Endothelial cell of umbilical vein (primary cell): ENCODE results near the gene DGLUCY. TPM values are rescaled to one million over a fixed set of nuclear protein-coding genes. Genes with fewer than 3 reads are reported as not detected.

Source experiments
- BruUV-seq: library from RNA; stranded (reverse); fragments of 400-500 nt; replicated peaks from 2 replicates; lab custom pipeline; 2021; lab: Mats Ljungman, UMichigan
- CTCF ChIA-PET: fragments of 300-600, 350-600 bp; sonication (Branson Sonifier 250); formaldehyde crosslinking; loops from one replicate; lab custom pipeline; 2021; ENCODE audit warnings: antibody characterized with exemption, inconsistent platforms; lab: Charles Lee
- POLR2A ChIA-PET: fragments of 300-600, 350-600 bp; sonication (Branson Sonifier 250); formaldehyde crosslinking; loops from one replicate; lab custom pipeline; 2021; ENCODE audit warnings: antibody characterized with exemption, inconsistent platforms; lab: Charles Lee
- DNase-seq: peaks from one replicate; pipeline ENCODE4 v3.0.0-alpha.2; 2011; ENCODE audit warnings: low read depth, low spot score
- FAIRE-seq: peaks from 2 replicates; lab custom pipeline; 2011; peaks lifted over from hg19 to GRCh38; lab: Jason Lieb, UNC
- H2AFZ ChIP-seq: 2 replicates; pipeline ENCODE4 v1.6.0; 2012; ENCODE audit warnings: low read depth, low read length, control low read depth, inconsistent platforms
- H3K27ac ChIP-seq: 2 replicates; pipeline ENCODE4 v1.5.1; 2011; ENCODE audit warnings: low read depth, mild to moderate bottlenecking, control low read depth, low read length, moderate library complexity; ENCODE audit not compliant: insufficient read depth
- H3K27me3 ChIP-seq, 2 experiments: 2 replicates each; pipeline versions ENCODE4 v1.6.0 to v1.6.1; 2011; ENCODE audit warnings: low read length in 2 of 2, mixed read lengths in 1 of 2; ENCODE audit not compliant: control insufficient read depth in 2 of 2, insufficient read depth in 2 of 2
- H3K36me3 ChIP-seq, 2 experiments: 2 replicates in 1 of 2; 3 replicates in 1 of 2; pipeline ENCODE4 v1.5.1; 2011; ENCODE audit warnings: low read length in 2 of 2, mild to moderate bottlenecking in 1 of 2, moderate library complexity in 1 of 2; ENCODE audit not compliant: control insufficient read depth in 2 of 2, insufficient read depth in 2 of 2; ENCODE audit errors: extremely low read depth in 1 of 2
- H3K4me1 ChIP-seq: 3 replicates; pipeline ENCODE4 v1.5.1; 2011; ENCODE audit warnings: mild to moderate bottlenecking, low read length; ENCODE audit not compliant: control insufficient read depth, insufficient read depth; ENCODE audit errors: extremely low read depth
- H3K4me2 ChIP-seq: 2 replicates; pipeline ENCODE4 v1.6.1; 2011; ENCODE audit warnings: low read length, control low read depth, mixed read lengths; ENCODE audit not compliant: insufficient read depth
- H3K4me3 ChIP-seq, 3 experiments: fragments of 200-600 bp in 1 of 3; sonication (generic), shearing (Covaris generic) in 1 of 3; replicated peaks in 1 of 3; 2 replicates each; pipeline ENCODE4 v1.5.1; 2011 to 2016; ENCODE audit warnings: control low read depth in 3 of 3, low read length in 3 of 3, mild to moderate bottlenecking in 2 of 3, inconsistent platforms in 1 of 3, low read depth in 1 of 3, moderate library complexity in 1 of 3; ENCODE audit not compliant: insufficient read depth in 1 of 3
- H3K79me2 ChIP-seq: 2 replicates; pipeline ENCODE4 v1.6.0; 2012; ENCODE audit warnings: low read length, inconsistent platforms; ENCODE audit not compliant: control insufficient read depth, insufficient read depth
- H3K9ac ChIP-seq: replicated peaks from 2 replicates; pipeline ENCODE3; 2011; ENCODE audit warnings: low read length, control low read depth; ENCODE audit not compliant: insufficient read depth; ENCODE audit errors: extremely low read depth
- H3K9me1 ChIP-seq: replicated peaks from 3 replicates; pipeline ENCODE4 v1.6.0; 2011; ENCODE audit warnings: mild to moderate bottlenecking, low read length; ENCODE audit not compliant: control insufficient read depth, insufficient read depth; ENCODE audit errors: extremely low read depth
- H3K9me3 ChIP-seq: replicated peaks from 2 replicates; pipeline ENCODE4 v1.5.1; 2012; ENCODE audit warnings: low read length, inconsistent platforms; ENCODE audit not compliant: control insufficient read depth, insufficient read depth
- H4K20me1 ChIP-seq: replicated peaks from 2 replicates; pipeline ENCODE3; 2011; ENCODE audit warnings: mild to moderate bottlenecking, low read length; ENCODE audit not compliant: control insufficient read depth, insufficient read depth; ENCODE audit errors: extremely low read depth
- CTCF ChIP-seq, 2 donors: IDR thresholded peaks; 1 replicate in 1 of 2; 2 replicates in 1 of 2; pipeline ENCODE4 v1.5.1; 2011; ENCODE audit warnings: low read length in 2 of 2, mild to moderate bottlenecking in 2 of 2, moderate library complexity in 2 of 2, control low read depth in 1 of 2, inconsistent platforms in 1 of 2, low read depth in 1 of 2; ENCODE audit not compliant: insufficient read depth in 1 of 2; ENCODE audit errors: extremely low read depth in 1 of 2
- EZH2 ChIP-seq: IDR thresholded peaks from 2 replicates; pipeline ENCODE4 v1.6.1; 2012; ENCODE audit warnings: borderline replicate concordance, low read depth, mild to moderate bottlenecking, moderate library complexity, low read length, inconsistent platforms; ENCODE audit not compliant: severe bottlenecking
- FOS ChIP-seq: IDR thresholded peaks from 2 replicates; pipeline ENCODE4 v1.6.1; 2011; ENCODE audit warnings: mild to moderate bottlenecking, low read length, moderate library complexity, borderline replicate concordance; ENCODE audit not compliant: insufficient read depth
- GATA2 ChIP-seq: IDR thresholded peaks from 2 replicates; pipeline ENCODE4 v1.7.0; 2011; ENCODE audit warnings: low read depth, mild to moderate bottlenecking, moderate library complexity, mixed read lengths, low read length; ENCODE audit not compliant: insufficient read length, insufficient read depth
- JUN ChIP-seq: IDR thresholded peaks from 2 replicates; pipeline ENCODE4 v1.6.1; 2011; ENCODE audit warnings: borderline replicate concordance, low read depth; ENCODE audit not compliant: insufficient read length, insufficient read depth
- MAX ChIP-seq: IDR thresholded peaks from 2 replicates; pipeline ENCODE4 v1.6.1; 2011; ENCODE audit not compliant: insufficient read depth, insufficient read length
- MYC ChIP-seq: IDR thresholded peaks from one replicate; pipeline ENCODE4 v1.6.1; 2011; ENCODE audit warnings: mild to moderate bottlenecking, low read depth, low read length
- POLR2A ChIP-seq: IDR thresholded peaks from 2 replicates; pipeline ENCODE4 v1.6.1; 2012; ENCODE audit warnings: low read depth, mild to moderate bottlenecking, control low read depth, low read length
- POLR2AphosphoS5 ChIP-seq: IDR thresholded peaks from 2 replicates; pipeline ENCODE4 v1.6.1; 2012; ENCODE audit warnings: low read depth, mild to moderate bottlenecking, control low read depth, low read length, moderate library complexity; ENCODE audit not compliant: insufficient read depth
- dilution Hi-C: fragments of 300-500 bp; cut with MboI; formaldehyde crosslinking; loops from one replicate; pipeline ENCODE4 v1.15.0; 2019; ENCODE audit warnings: low sequenced_read_pairs; ENCODE audit not compliant: extremely low pct_ligation_motif_present
- intact Hi-C: fragments of 100-400 bp; cut with micrococcal nuclease; formaldehyde crosslinking; loops from one replicate; pipeline ENCODE4 v1.10.0; 2022
- polyA plus RNA-seq, 4 experiments: library from polyadenylated mRNA; depleted of rRNA in 3 of 4; stranded (reverse) in 3 of 4; unstranded in 1 of 4; fragments of >200 nt; gene quantifications; 2 replicates each; pipeline versions ENCODE4 v1.2.1 to v1.2.3, GENCODE V29; 2011 to 2012; ENCODE audit warnings: missing spikeins in 1 of 4
- total RNA-seq: library from RNA; stranded (reverse); gene quantifications from 2 replicates; pipeline ENCODE4 v1.2.3, GENCODE V29; 2021

Gene DGLUCY
- total and polyA plus RNA-seq, 2 donors (not counting 3 experiments of a cell fraction or from before 2014, with no cell fraction given) = 40.9 to 65.6 TPM

GRCh38 chr14:91169951-91170350 lies 56.1 kb downstream of the DGLUCY start:
- DNase-seq (no peak), FAIRE-seq (no peak)
- CTCF ChIA-PET = interaction anchor here (0.6 to 9.5 kb wide), 3 partner anchors 112 to 266 kb away, joined by 3 to 388 read pairs (median 3); no protein-coding TSS in a partner anchor
- Histone ChIP-seq H2AFZ (no peak overlapping the region), H3K27me3 (no peaks in the 10 kb centered on the region), H3K27ac (no peak overlapping the region), H3K9ac (no peak overlapping the region), H3K9me1 (no peaks in the 10 kb centered on the region), H3K79me2 (no peaks in the 10 kb centered on the region), H4K20me1 (no peaks in the 10 kb centered on the region), H3K36me3 (peaks cover 4 to 27% of the 10 kb centered on the region in 2 experiments), H3K4me1 (no peaks in the 10 kb centered on the region), H3K4me3 (no peak overlapping the region), H3K4me2 (no peak overlapping the region), H3K9me3 (no peaks in the 10 kb centered on the region)
- no peak for TF ChIP-seq MYC
- dilution Hi-C loops = loop anchor here (10.0 kb wide), 1 partner anchor 265 kb away; no protein-coding TSS in a partner anchor
- BruUV-seq = no TSS peak
- POLR2A ChIA-PET = no interaction called here
- intact Hi-C loops = no loop called here

GRCh38 chr14:91170504-91171121 lies 56.7 kb downstream of the DGLUCY start:
- no peak overlapping the region for H2AFZ ChIP-seq
- FAIRE-seq (no peak), DNase-seq (peak; percentile 13)
- dilution Hi-C loops = no loop called here
- H3K27ac ChIP-seq = no peak overlapping the region
- no peaks in the 10 kb centered on the region for H3K79me2 ChIP-seq
- no peaks in the 10 kb centered on the region for H3K9me1 ChIP-seq
- no peak overlapping the region for H3K4me3 ChIP-seq
- no TSS peak for BruUV-seq
- H3K9ac ChIP-seq = no peak overlapping the region
- intact Hi-C loops = no loop called here
- H3K4me1 ChIP-seq = no peaks in the 10 kb centered on the region
- H4K20me1 ChIP-seq = no peaks in the 10 kb centered on the region
- ChIA-PET CTCF (interaction anchor here (0.6 to 9.5 kb wide), 4 partner anchors 32 to 267 kb away, joined by 3 to 388 read pairs (median 3); no protein-coding TSS in a partner anchor), POLR2A (no interaction called here)
- no peaks in the 10 kb centered on the region for H3K27me3 ChIP-seq
- H3K36me3 ChIP-seq = peaks cover 4 to 28% of the 10 kb centered on the region in 2 experiments
- no peaks in the 10 kb centered on the region for H3K9me3 ChIP-seq
- no peak overlapping the region for H3K4me2 ChIP-seq
- TF ChIP-seq GATA2 = no peak
- TF ChIP-seq POLR2A = no peak
- TF ChIP-seq MAX = no peak
- no peak for TF ChIP-seq EZH2
- no peak for TF ChIP-seq FOS
- no peak for TF ChIP-seq JUN
- no peak for TF ChIP-seq POLR2AphosphoS5
- TF ChIP-seq MYC = no peak
- no peak for TF ChIP-seq CTCF (IDR thresholded peaks at IDR 0.05; ENCODE audit: extremely low read depth in 1 of 2, insufficient read depth in 1 of 2, low read depth in 1 of 2, low read length in 2 of 2)
